GM18505 (cell line): ENCODE results near the gene SEMA3G.

Source experiments
- ATAC-seq: cut with Tn5 transposase; IDR thresholded peaks from one replicate; pipeline ENCODE4 v1.9.1; 2021; ENCODE audit not compliant: unreplicated experiment
- POLR2A ChIP-seq: IDR thresholded peaks from 4 replicates; pipeline ENCODE4 v1.6.1; 2011; ENCODE audit warnings: borderline replicate concordance; ENCODE audit not compliant: insufficient read depth, insufficient read length; ENCODE audit errors: extremely low read depth

Gene SEMA3G

DNA sequence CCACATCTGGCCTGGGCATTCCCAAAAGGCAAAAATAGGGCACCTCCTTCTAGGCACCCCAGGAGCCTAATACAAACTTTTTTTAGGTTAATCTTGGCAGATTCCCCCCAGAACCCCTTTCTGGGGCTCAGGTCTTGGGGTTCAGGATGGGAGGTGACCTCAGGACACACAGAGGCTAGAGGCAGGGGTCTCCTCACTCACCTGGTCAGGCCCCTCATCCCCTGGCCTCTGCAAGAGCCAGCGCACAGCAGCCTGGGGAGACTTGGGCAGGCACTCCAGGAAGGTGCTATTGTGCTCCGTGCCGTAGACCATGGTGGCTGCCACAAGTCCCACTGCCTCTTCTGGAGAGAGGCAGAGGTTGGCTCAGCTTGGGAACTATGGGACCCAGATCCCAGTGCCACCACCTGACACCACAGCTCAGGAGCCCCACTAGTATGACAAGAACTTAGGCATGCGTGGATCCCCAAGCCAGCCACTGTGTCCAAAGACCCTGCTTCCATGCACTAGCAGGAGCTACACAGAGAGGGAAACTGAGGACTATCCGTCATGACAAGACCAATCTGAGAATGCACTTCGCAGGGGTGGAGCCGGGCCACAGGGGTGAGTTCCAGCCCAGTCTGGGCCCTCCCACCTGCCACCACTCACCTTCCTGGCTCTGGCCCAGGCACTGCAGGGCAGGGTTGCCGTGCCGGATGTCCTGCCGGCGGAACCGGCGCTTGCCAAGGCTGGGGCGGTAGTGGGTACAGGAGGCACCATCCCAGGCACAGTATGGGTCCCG, 7.4 kb downstream of the SEMA3G start:
- ATAC-seq, result no peak
- no peak for TF ChIP-seq POLR2A

GRCh38 chr3:52436500-52437149, 8.3 kb downstream of the SEMA3G start:
- ATAC-seq, result no peak
- TF ChIP-seq POLR2A, result no peak

DNA sequence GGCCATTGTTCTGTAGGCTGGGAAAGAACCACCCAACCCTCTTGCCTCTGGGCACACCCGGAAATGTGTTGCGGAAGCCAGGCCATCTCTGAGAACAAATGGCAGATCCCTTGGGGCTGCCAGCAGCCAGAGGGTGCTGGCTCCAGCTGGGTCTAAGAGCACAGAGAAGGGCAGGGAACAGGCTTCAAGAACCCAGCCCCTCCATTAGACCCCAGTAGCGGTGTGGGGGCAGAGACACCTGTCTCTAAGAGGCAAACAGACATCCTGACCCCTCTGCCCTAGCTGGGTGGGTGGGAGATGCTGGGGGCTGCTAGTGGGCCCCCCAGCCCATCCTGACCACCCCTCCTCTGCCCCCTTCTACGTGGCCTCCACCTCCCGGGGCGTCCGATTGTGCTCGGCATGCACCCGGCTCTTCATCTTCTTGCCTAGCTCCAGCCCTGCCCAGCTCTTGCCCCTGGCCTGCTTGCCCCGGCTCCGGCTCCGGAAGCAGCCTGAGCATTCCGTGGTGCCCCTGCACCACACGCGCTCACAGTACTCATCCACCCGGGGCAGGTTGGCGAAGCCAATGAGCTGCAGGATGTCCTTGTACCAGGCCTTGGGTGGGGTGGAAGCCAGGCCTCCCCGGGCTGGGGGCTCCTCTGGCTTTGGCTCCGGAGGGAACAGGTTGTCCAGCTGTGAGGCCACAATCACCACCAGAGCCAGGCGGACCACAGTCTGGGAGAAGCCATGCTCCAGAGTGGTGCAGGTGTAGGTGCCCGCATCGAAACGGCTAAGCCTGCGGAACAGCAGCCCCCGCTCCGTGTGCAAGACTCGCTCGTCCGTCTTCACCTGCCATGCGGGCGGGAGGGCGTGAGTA, 9.4 kb downstream of the SEMA3G start:
- TF ChIP-seq POLR2A, result no peak
- ATAC-seq, result no peak

- no peak for ATAC-seq
- no peak for TF ChIP-seq POLR2A
These were observed 10.3 kb downstream of the SEMA3G start for GRCh38 chr3:52434491-52435115.

- TF ChIP-seq POLR2A, result no peak
- ATAC-seq, result no peak
These were observed 10.9 kb downstream of the SEMA3G start for GRCh38 chr3:52433996-52434479.

GRCh38 chr3:52433328-52433995, 11.4 kb downstream of the SEMA3G start:
- ATAC-seq, result no peak
- no peak for TF ChIP-seq POLR2A

DNA sequence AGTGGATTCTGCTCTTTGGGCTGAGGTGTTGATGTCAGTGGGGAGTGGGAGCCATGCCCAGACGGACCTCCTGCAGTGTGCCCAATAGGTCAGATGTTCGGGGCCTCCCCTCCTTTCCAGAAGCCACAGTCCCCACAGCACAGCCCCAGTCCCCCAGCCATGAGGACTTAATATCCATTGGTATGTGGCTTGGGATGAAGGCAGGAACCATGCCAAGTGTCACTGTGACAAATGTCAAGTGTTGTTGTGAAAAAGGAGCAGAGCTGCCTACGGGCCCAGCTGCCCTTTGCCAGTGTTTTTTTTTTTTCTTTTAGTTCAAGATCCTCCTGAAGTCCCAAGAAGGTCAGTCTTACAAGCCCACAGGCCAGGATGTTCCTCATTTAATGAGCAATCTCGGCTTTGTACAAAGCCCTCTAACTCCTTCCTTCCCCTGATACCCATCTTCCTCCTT, 12.2 kb downstream of the SEMA3G start:
- no peak for ATAC-seq

DNA sequence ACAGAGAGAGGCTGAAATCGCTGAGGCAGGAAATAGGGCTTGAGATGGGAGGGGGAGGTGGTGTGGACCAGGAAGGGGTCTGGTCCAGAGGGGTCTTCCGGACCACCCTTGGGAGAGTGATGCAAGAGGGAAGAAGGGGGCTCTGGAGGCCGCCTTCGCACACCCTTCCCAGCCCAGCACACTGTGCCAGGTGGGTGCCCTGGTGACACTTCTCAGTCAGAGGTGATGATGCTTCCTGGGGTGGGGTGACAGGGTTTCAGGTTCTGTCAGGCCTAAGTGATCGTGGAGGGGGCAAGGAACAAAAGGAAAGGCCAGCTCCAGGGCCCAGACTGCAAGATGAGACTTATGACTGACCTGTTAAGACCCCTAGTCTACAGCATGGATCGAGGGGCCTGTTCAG, 12.7 kb downstream of the SEMA3G start:
- TF ChIP-seq POLR2A, result no peak
- no peak for ATAC-seq

More for the DNA sequence above, 12.2 kb downstream of the SEMA3G start:
- TF ChIP-seq POLR2A, result no peak

DNA sequence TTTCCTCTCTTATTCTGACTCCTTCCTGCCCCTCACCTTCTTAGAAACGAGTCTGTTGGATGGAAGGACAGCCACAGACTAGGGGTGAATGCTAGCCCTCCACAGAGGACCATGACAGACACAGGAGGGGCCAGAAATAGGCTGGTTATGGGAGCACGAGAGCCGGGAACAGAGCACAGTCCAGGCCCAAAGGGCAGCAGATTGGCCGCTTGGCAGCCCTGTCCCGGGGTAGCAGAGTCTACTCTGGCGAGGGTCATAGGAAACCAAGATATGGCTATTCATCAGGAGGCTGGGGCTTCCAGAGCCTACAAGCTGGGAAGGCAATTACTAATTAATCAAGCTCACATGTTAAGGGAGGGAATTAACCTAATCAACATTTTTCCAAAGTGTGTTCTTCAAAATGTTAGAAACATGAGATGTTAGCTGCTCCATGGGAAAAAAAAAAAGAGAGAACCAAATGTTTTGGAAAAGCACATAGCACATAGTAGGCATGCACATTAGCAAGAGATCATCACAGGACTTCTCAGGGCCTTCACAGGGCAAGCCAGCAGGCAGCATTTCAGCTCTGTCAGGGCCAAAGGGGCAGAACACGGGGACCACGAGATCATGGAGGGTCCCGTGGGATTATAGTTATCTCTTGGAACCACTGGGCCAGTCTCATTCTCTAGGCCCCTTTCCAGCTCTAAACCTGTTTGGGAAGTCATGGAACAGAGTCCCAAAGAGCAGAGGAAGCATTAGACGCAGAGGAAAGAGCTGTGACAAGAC, 13.3 kb downstream of the SEMA3G start:
- TF ChIP-seq POLR2A, result no peak
- ATAC-seq, result no peak

- no peak for ATAC-seq
- no peak for TF ChIP-seq POLR2A
These were observed 14.5 kb downstream of the SEMA3G start for GRCh38 chr3:52430416-52430810.

GRCh38 chr3:52429779-52430415, 15.0 kb downstream of the SEMA3G start:
- no peak for TF ChIP-seq POLR2A
- no peak for ATAC-seq
